ENCODE results near the gene PCSK5.
"Not testable (repeated sequence)": the region's sequence is repeated elsewhere in the genome, so short reads cannot be mapped to it uniquely, and the experiment has no call there.

The PCSK5 gene

DNA sequence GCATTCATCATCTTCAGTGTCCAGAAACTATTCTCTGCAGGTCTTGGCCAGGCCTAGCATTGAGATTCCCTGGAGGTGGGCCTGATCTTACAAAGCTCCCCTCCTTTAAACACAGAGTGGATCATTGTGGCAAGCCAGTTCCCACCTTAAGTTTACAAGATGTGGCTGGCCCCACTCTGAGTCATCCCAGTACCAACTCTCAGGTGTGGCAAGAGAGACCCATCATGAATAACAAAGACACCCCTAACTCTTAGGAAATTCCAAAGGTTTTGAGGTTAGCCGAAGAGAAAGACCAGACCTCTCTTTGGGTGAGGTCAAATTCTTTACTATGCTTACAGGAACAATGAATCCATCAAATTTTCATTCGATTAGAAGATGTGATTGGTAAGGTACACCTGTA is 425.6 kb downstream of the PCSK5 start:
- H4K20me1 ChIP-seq (ENCODE audit: insufficient read depth, low read length) = no peaks in the 10 kb centered on the region
- no peak overlapping the region for H3K4me2 ChIP-seq (ENCODE audit: low read depth, low read length)
- no peaks in the 10 kb centered on the region for H3K9me3 ChIP-seq (replicated peaks; ENCODE audit: insufficient read depth, low read length)
- no peak for DNase-seq
- no peaks in the 10 kb centered on the region for H3K79me2 ChIP-seq (ENCODE audit: low read length)
- TF ChIP-seq EZH2 (optimal IDR thresholded peaks at IDR 0.05; ENCODE audit: low read depth, low read length) (no peak), EZH2phosphoT487 (IDR thresholded peaks at IDR 0.05; ENCODE audit: low read length) (no peak), CTCF (IDR thresholded peaks at IDR 0.05; ENCODE audit: low read length) (no peak)
- no peaks in the 10 kb centered on the region for H3K9me2 ChIP-seq (replicated peaks; ENCODE audit: insufficient read depth, low read length)
- no peaks in the 10 kb centered on the region for H3F3A ChIP-seq (ENCODE audit: insufficient read depth, low read length)
- H3K4me3 ChIP-seq (ENCODE audit: low read length) = no peak overlapping the region
- no peaks in the 10 kb centered on the region for H3K36me3 ChIP-seq (replicated peaks; ENCODE audit: insufficient read depth, low read length)
- H3K27ac ChIP-seq (ENCODE audit: low read length) = no peak overlapping the region
- no peak overlapping the region for H2AFZ ChIP-seq (ENCODE audit: low read length)
- H3K9ac ChIP-seq (ENCODE audit: low read length) = no peak overlapping the region
- no peaks in the 10 kb centered on the region for H3K4me1 ChIP-seq (ENCODE audit: low read length)
- no peaks in the 10 kb centered on the region for H3K27me3 ChIP-seq (replicated peaks; ENCODE audit: insufficient read depth, low read length)

DNA sequence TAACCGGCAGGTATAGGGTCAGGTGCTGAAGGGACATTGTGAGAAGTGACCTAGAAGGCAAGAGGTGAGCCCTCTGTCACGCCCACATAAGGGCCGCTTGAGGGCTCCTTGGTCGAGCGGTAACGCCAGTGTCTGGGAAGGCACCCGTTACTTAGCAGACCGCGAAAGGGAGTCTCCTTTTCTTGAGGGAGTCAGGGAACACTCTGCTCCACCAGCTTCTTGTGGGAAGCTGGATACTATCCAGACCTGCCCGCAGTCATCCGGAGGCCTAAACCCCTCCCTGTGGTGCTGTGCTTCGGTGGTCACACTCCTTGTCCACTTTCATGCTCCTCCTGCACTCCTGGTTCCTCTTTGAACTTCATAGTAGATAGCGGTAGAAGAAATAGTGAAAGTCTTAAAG is 429.0 kb downstream of the PCSK5 start:
- not testable (repeated sequence) for H3K9me2 ChIP-seq (replicated peaks; ENCODE audit: insufficient read depth, low read length); H3K79me2 ChIP-seq (ENCODE audit: low read length); H3K4me2 ChIP-seq (ENCODE audit: low read depth, low read length); H3K27ac ChIP-seq (ENCODE audit: low read length); H3K9ac ChIP-seq (ENCODE audit: low read length); H3K4me1 ChIP-seq (ENCODE audit: low read length); H2AFZ ChIP-seq (ENCODE audit: low read length); H3K27me3 ChIP-seq (replicated peaks; ENCODE audit: insufficient read depth, low read length); DNase-seq; H3K4me3 ChIP-seq (ENCODE audit: low read length); H3K36me3 ChIP-seq (replicated peaks; ENCODE audit: insufficient read depth, low read length); H4K20me1 ChIP-seq (ENCODE audit: insufficient read depth, low read length); H3K9me3 ChIP-seq (replicated peaks; ENCODE audit: insufficient read depth, low read length); H3F3A ChIP-seq (ENCODE audit: insufficient read depth, low read length)

- no peak overlapping the region for H3K4me2 ChIP-seq (ENCODE audit: low read depth, low read length)
These were observed 430.8 kb downstream of the PCSK5 start for GRCh38 chr9:76321195-76321828.

More at GRCh38 chr9:76321195-76321828, 430.8 kb downstream of the PCSK5 start:
- Histone ChIP-seq H3K4me3 (ENCODE audit: low read length) (no peak overlapping the region), H3F3A (ENCODE audit: insufficient read depth, low read length) (no peaks in the 10 kb centered on the region), H3K79me2 (ENCODE audit: low read length) (no peaks in the 10 kb centered on the region), H4K20me1 (ENCODE audit: insufficient read depth, low read length) (no peaks in the 10 kb centered on the region), H3K9ac (ENCODE audit: low read length) (no peak overlapping the region), H3K36me3 (replicated peaks; ENCODE audit: insufficient read depth, low read length) (no peaks in the 10 kb centered on the region), H3K9me3 (replicated peaks; ENCODE audit: insufficient read depth, low read length) (no peaks in the 10 kb centered on the region), H3K4me1 (ENCODE audit: low read length) (no peaks in the 10 kb centered on the region), H3K27ac (ENCODE audit: low read length) (no peak overlapping the region), H3K9me2 (replicated peaks; ENCODE audit: insufficient read depth, low read length) (no peaks in the 10 kb centered on the region), H2AFZ (ENCODE audit: low read length) (no peak overlapping the region), H3K27me3 (replicated peaks; ENCODE audit: insufficient read depth, low read length) (no peaks in the 10 kb centered on the region)
- no peak for DNase-seq
- no peak for TF ChIP-seq EZH2 (optimal IDR thresholded peaks at IDR 0.05; ENCODE audit: low read depth, low read length)
- TF ChIP-seq CTCF (IDR thresholded peaks at IDR 0.05; ENCODE audit: low read length) = no peak
- TF ChIP-seq EZH2phosphoT487 (IDR thresholded peaks at IDR 0.05; ENCODE audit: low read length) = no peak
